Activated CD8-positive, alpha-beta T cell treated with anti-CD3 and anti-CD28 coated beads, Interleukin-2, amount 10 ng/mL, durations not matched to agents 7 days and 5 days (primary cell): ENCODE results near the gene ERMP1. TPM values are rescaled to one million over a fixed set of nuclear protein-coding genes. Genes with fewer than 3 reads are reported as not detected.

Experiments
- ATAC-seq: fragments of 150-1000 bp; cut with Tn5 transposase; one replicate; pipeline ENCODE4 v1.10.0; 2021; ENCODE audit warnings: moderate library complexity
- CTCF ChIA-PET: fragments of 350-600 bp; sonication (Branson Sonifier 250); formaldehyde crosslinking; loops from one replicate; lab custom pipeline; 2021; ENCODE audit warnings: antibody characterized with exemption; lab: Charles Lee
- POLR2A ChIA-PET: fragments of 350-600 bp; sonication (Branson Sonifier 250); formaldehyde crosslinking; loops from one replicate; lab custom pipeline; 2021; ENCODE audit warnings: antibody characterized with exemption; lab: Charles Lee
- DNase-seq: peaks from one replicate; pipeline ENCODE4 v3.0.0-alpha.2; 2020
- H3K27ac Mint-ChIP-seq: one replicate; pipeline ENCODE4 v1.8.0; 2021; ENCODE audit warnings: mild to moderate bottlenecking, mixed read lengths
- H3K27me3 Mint-ChIP-seq: one replicate; pipeline ENCODE4 v1.8.0; 2021; ENCODE audit warnings: low read depth, mixed read lengths
- H3K36me3 Mint-ChIP-seq: one replicate; pipeline ENCODE4 v1.8.0; 2021; ENCODE audit warnings: low read depth, mixed read lengths
- H3K4me1 Mint-ChIP-seq: one replicate; pipeline ENCODE4 v1.8.0; 2021; ENCODE audit warnings: low read depth, mixed read lengths
- H3K4me3 Mint-ChIP-seq: one replicate; pipeline ENCODE4 v1.8.0; 2021; ENCODE audit warnings: mild to moderate bottlenecking, mixed read lengths
- H3K9me3 Mint-ChIP-seq: one replicate; pipeline ENCODE4 v1.8.0; 2022; ENCODE audit warnings: mixed read lengths; ENCODE audit not compliant: insufficient read depth
- total RNA-seq, 2 experiments: library from RNA; stranded (reverse); gene quantifications; one replicate each; pipeline ENCODE4 v1.2.3, GENCODE V29; 2021

ERMP1 gene
- total RNA-seq, 2 experiments from 2014 or later = 28.0 to 30.6 TPM

DNA sequence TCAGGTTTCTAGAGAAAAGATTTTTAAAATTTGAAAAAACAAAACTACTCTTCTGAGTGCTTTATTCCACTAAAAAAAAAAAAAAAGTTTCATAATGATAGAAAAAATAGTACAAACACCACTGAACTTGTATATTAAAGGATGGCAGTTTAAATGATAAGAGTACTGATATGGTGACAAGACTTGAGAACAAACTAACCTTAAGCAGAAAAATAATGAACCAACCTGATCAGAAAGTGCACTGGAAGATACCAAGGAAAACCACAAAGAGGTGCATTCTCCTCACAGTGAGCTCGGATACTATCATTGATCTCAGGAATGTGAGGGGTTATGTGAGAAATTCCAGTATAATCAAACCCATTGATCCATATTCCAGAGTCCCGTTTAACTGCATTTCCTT, 34.3 kb downstream of the ERMP1 start:
- ChIA-PET CTCF (interaction anchor here (0.7 to 1.4 kb wide), 9 partner anchors 28 to 507 kb away, joined by 3 to 8 read pairs (median 3); partner anchors contain the start of gene ERMP1), POLR2A (interaction anchor here (0.7 kb wide), 1 partner anchor 50 kb away, joined by 3 read pairs; no protein-coding TSS in a partner anchor)
- H3K9me3 Mint-ChIP-seq = no peaks in the 10 kb centered on the region
- ATAC-seq (no peak), DNase-seq (no peak)
- peaks cover 12% of the 10 kb centered on the region for H3K4me1 Mint-ChIP-seq
- no peak overlapping the region for H3K4me3 Mint-ChIP-seq
- peaks cover 56% of the 10 kb centered on the region for H3K36me3 Mint-ChIP-seq
- no peak overlapping the region for H3K27ac Mint-ChIP-seq
- no peaks in the 10 kb centered on the region for H3K27me3 Mint-ChIP-seq

DNA sequence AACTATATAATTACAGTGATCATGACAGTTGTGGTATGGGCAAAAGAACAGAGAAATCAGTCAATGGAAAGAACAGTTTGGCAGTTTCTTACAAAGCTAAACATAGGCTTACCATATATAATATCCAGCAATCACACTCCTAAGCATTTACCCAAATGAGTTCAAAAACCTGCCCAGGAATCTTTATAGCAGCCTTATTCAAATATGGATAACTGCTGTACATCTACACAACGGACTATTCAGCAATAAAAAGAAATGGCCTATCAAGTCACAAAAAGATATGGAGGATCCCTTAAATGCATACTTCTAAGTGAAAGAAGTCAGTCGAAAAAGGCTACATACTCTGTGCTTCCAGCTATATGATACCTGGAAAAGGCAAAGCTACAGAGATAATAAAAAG, 36.6 kb downstream of the ERMP1 start:
- ChIA-PET CTCF (no interaction called here), POLR2A (interaction anchor here (0.6 kb wide), 1 partner anchor 1386 kb away, joined by 3 read pairs; no protein-coding TSS in a partner anchor)
- Mint-ChIP-seq H3K4me3 (no peak overlapping the region), H3K4me1 (peaks cover 23% of the 10 kb centered on the region), H3K9me3 (no peaks in the 10 kb centered on the region), H3K36me3 (peaks cover 65% of the 10 kb centered on the region), H3K27me3 (no peaks in the 10 kb centered on the region), H3K27ac (peak overlapping the region; percentile 1)
- ATAC-seq (no peak), DNase-seq (no peak)

DNA sequence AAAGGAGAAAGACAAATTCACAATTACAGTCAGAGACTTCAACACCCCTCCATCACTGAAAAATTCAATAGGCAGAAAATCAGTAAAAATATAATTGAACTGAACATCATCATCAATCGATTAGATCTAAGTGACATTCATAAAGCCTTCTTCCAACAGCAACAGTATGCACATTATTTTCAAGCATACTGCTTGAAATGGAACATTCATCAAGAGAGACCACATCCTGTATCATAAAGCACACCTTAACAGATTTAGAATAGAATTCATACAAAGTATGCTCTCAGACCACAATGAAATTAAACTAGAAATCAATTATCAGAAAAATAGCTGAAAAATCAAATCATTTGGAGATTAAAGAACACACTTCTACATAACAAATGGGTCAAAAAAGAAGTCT, 39.1 kb downstream of the ERMP1 start:
- POLR2A ChIA-PET = no interaction called here

DNA sequence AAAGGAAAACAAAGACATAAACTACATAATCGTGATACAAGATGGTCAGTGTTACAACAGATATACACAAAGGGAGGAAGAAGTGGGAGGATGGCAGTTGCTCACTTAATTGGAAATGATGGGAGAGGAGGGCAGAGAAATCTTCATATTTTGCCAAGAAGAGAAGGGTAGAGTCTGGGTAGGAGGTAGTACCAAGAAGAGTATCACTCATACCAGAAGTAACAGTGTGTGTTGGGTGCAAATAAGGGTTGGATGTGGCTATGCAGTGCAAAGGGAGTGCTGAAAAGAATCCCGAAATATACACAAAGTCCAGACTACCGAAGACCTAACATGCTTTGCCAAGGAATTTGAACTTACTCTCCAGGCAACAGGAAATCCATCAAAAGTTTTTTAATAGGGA, 41.0 kb downstream of the ERMP1 start:
- Mint-ChIP-seq H3K27ac (no peak overlapping the region), H3K36me3 (peaks cover 80% of the 10 kb centered on the region), H3K4me1 (peaks cover 34% of the 10 kb centered on the region), H3K27me3 (no peaks in the 10 kb centered on the region), H3K9me3 (no peaks in the 10 kb centered on the region), H3K4me3 (no peak overlapping the region)
- ATAC-seq (no peak), DNase-seq (no peak)
- ChIA-PET POLR2A (no interaction called here), CTCF (interaction anchor here (1.7 kb wide), 1 partner anchor 22 kb away, joined by 3 read pairs; no protein-coding TSS in a partner anchor)

More for the DNA sequence above, 39.1 kb downstream of the ERMP1 start:
- peak overlapping the region; percentile 17 for H3K27ac Mint-ChIP-seq
- no peak overlapping the region for H3K4me3 Mint-ChIP-seq
- peaks cover 30% of the 10 kb centered on the region for H3K4me1 Mint-ChIP-seq
- CTCF ChIA-PET = interaction anchor here (0.7 to 1.3 kb wide), 3 partner anchors 92 to 212 kb away, joined by 3 read pairs; no protein-coding TSS in a partner anchor
- H3K27me3 Mint-ChIP-seq = no peaks in the 10 kb centered on the region
- peak; percentile 49 for ATAC-seq
- DNase-seq = no peak
- H3K9me3 Mint-ChIP-seq = no peaks in the 10 kb centered on the region
- H3K36me3 Mint-ChIP-seq = peaks cover 73% of the 10 kb centered on the region

DNA sequence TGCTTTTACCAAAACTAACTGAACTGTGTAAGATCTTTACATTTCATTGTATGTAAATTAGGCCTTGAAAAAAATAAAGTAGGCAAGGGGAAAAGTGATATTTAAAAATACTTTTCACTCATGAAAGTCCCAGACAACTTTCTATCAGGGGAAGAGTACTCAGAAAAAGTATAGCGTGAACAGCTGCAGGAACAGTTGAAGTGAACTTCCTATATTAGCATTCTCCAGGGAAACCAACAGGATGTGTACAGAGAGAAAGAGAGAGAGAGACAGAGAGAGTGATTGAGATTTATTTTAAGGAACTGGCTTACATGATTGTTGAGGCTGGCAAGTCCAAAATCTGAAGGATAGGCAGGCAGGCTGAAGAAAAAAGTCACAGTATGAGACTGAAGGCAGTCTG, 42.0 kb downstream of the ERMP1 start:
- Mint-ChIP-seq H3K36me3 (peaks cover 83% of the 10 kb centered on the region), H3K27ac (no peak overlapping the region), H3K9me3 (no peaks in the 10 kb centered on the region), H3K27me3 (no peaks in the 10 kb centered on the region), H3K4me1 (peaks cover 34% of the 10 kb centered on the region), H3K4me3 (no peak overlapping the region)
- ChIA-PET POLR2A (no interaction called here), CTCF (interaction anchor here (1.7 kb wide), 1 partner anchor 21 kb away, joined by 3 read pairs; no protein-coding TSS in a partner anchor)
- ATAC-seq (no peak), DNase-seq (no peak)

DNA sequence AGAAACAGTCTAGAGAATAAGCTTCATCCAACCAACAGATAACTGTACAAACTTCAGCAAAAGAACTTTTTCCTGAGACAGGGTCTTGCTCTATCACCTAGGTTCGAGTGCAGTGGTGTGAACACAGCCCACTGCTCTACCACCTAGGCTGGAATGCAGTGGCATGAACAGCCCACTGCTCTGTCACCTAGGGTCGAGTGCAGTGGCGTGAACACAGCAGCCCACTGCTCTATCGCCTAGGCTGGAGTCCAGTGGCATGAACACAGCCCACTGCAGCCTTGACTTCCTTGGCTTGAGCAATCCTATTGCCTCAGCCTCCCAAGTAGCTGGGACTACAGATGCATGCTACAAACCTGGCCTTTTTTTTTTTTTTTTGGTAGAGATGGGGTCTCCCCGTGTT, 43.4 kb downstream of the ERMP1 start:
- DNase-seq = no peak
- ATAC-seq = no peak
- peaks cover 88% of the 10 kb centered on the region for H3K36me3 Mint-ChIP-seq
- ChIA-PET CTCF (no interaction called here), POLR2A (no interaction called here)
- H3K4me1 Mint-ChIP-seq = peaks cover 31% of the 10 kb centered on the region
- H3K4me3 Mint-ChIP-seq = no peak overlapping the region
- H3K27ac Mint-ChIP-seq = no peak overlapping the region
- no peaks in the 10 kb centered on the region for H3K27me3 Mint-ChIP-seq
- H3K9me3 Mint-ChIP-seq = no peaks in the 10 kb centered on the region

DNA sequence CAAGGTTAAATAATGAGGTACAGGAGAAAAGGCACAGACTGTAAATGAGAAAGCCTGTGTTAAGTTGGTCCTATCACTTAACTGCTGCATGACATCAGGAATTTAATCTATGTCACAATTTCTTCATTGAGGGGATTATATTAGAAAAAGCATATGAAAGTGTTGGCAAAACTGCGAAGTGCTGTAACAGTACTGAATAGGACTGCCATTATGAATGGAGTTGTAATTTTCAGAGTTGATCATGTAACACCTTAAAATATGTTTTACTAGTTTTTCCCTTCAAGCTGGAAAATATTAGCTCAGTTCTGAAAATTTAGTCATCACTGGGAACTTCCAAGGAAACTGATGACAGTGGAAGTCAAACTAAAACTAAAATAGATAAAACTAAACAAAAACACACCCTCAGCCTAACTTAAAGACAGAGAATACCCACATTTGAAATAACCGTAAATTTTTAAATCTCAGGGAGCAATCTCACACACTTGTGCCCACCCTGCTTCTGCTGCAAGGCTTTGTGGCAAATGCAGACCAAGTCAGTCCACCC, 45.1 kb downstream of the ERMP1 start:
- no peaks in the 10 kb centered on the region for H3K9me3 Mint-ChIP-seq
- H3K4me3 Mint-ChIP-seq = no peak overlapping the region
- ChIA-PET POLR2A (no interaction called here), CTCF (no interaction called here)
- DNase-seq = no peak
- no peak for ATAC-seq
- H3K27ac Mint-ChIP-seq = no peak overlapping the region
- H3K27me3 Mint-ChIP-seq = no peaks in the 10 kb centered on the region
- peaks cover 16% of the 10 kb centered on the region for H3K4me1 Mint-ChIP-seq
- H3K36me3 Mint-ChIP-seq = peaks cover 89% of the 10 kb centered on the region

DNA sequence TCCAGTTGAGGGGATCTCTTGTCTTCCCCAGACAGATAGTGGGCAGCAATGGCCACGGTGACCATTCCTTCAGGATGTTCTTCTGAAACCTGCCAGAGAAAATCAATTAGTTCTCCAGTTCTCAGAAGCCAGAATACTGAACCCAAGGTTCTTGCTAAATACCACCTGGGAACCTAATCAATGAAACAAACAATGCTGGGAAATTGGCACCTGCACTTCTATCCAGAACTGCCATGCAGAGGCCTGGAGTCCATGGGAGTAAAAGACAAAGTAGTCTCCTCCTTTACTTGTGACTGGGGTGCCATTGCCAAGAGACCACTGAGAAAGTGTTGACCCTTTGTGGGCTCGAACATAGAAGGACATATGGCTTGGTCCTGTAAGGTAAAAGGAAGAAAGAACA, 45.7 kb downstream of the ERMP1 start:
- Mint-ChIP-seq H3K4me1 (peaks cover 16% of the 10 kb centered on the region), H3K27ac (no peak overlapping the region), H3K36me3 (peaks cover 93% of the 10 kb centered on the region), H3K4me3 (no peak overlapping the region), H3K9me3 (no peaks in the 10 kb centered on the region), H3K27me3 (no peaks in the 10 kb centered on the region)
- DNase-seq = no peak
- ChIA-PET CTCF (no interaction called here), POLR2A (no interaction called here)
- ATAC-seq = no peak

DNA sequence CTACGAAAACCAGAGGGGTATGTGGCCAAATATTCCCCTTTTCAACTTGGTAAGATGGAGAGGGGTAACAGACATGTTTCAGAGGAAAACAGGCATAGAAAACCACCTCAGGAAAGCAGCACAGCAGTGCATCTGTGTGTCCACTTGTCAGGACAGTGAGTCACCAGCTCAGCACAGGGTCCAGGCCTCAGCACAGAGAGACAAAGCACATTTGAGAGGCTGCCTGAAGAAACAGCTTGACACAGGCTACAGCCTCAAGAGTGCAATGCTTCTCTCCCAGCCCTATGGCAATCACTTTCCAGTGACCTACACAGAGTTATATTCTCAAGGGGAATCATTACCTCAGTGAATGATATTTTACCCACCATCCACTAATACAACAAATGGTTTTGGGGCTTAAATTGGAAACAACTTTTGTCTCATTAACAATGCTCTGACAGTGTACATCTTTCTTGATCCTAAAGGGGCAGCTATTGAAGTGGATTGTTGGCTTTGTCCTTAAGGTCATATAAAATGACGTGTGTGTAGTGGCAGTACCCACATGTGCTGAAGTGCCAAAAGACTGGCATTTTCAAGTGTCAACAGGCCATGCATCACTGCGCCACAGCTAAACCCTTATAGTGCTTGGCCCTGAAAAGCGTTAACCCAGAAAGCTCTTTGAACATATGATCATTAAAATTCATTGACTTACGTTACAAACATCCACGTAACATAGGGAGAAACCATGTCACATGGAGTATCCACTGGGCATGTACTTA, 46.4 kb downstream of the ERMP1 start:
- ChIA-PET POLR2A (no interaction called here), CTCF (no interaction called here)
- Mint-ChIP-seq H3K4me3 (no peak overlapping the region), H3K4me1 (peaks cover 13% of the 10 kb centered on the region), H3K27ac (no peak overlapping the region), H3K36me3 (peaks cover 93% of the 10 kb centered on the region), H3K9me3 (no peaks in the 10 kb centered on the region), H3K27me3 (no peaks in the 10 kb centered on the region)
- DNase-seq (no peak), ATAC-seq (no peak)

DNA sequence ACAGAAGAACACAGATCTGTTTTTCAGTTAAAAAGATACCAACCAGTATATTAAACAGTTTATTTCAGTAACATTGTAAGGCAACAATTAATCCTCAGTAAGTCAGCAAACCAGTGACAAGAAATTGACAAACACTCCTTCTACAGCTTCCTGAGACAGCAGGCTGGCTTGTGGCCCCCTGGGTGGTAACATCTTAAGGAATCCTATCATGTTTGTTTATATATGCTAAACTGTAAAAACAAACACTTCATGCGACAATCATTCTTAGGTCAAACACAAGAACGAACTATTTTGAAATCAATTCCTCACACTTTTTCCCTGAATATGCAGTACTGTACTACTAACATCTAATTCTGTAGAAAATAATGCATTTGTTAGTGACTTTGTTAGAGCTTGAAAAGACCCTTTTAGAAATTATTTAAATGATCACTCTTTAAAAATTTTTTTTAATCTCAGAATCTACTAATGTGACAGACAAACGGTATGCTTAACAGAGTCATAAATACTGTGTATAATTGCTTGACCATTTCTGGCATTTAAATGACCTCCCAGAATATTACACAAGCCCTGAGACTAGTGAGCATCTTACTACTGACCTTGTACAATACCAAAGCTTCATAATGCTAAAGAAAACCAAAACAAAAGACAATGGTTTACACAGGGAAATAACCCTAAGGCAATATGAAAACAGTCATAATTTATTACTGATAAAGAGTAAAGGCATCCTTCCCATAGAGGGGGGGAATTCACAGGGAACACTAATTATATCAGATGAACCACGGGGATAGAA, 48.2 kb downstream of the ERMP1 start:
- ChIA-PET POLR2A (interaction anchor here (0.6 kb wide), 1 partner anchor 695 kb away, joined by 3 read pairs; no protein-coding TSS in a partner anchor), CTCF (interaction anchor here (1.6 kb wide), 1 partner anchor 11 kb away, joined by 4 read pairs; no protein-coding TSS in a partner anchor)
- H3K36me3 Mint-ChIP-seq = peaks cover 96% of the 10 kb centered on the region
- ATAC-seq (no peak), DNase-seq (no peak)
- H3K4me1 Mint-ChIP-seq = peaks cover 4% of the 10 kb centered on the region
- H3K27ac Mint-ChIP-seq = no peak overlapping the region
- peaks cover 6% of the 10 kb centered on the region for H3K9me3 Mint-ChIP-seq
- H3K27me3 Mint-ChIP-seq = no peaks in the 10 kb centered on the region
- no peak overlapping the region for H3K4me3 Mint-ChIP-seq

DNA sequence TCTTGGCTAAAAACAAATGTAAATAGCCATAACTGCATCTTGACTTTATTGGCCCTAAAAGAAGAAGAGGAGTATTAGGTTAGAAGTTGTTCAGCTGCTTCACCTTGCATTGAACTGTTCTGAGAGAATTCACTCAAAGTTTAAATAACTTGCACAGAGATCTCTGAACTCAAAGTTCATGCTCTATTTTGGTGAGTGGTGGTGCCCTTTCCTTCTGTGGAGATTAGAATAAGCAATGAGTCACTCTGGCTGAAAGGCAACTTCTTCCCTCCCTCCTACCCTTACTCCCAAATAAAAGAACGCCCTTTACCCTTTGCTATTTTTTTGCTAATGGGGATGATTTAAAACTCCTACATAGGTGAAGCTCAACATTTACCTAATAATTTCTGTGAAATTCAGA, 48.9 kb downstream of the ERMP1 start:
- ChIA-PET POLR2A (interaction anchor here (0.6 kb wide), 1 partner anchor 694 kb away, joined by 3 read pairs; no protein-coding TSS in a partner anchor), CTCF (no interaction called here)
- Mint-ChIP-seq H3K4me3 (no peak overlapping the region), H3K9me3 (peaks cover 8% of the 10 kb centered on the region), H3K27me3 (no peaks in the 10 kb centered on the region), H3K36me3 (peaks cover 96% of the 10 kb centered on the region), H3K4me1 (peaks cover 4% of the 10 kb centered on the region), H3K27ac (no peak overlapping the region)
- DNase-seq (no peak), ATAC-seq (no peak)
